Stimulated activated CD4-positive, alpha-beta T cell treated with anti-CD3 and anti-CD28 coated beads, Interleukin-12 subunit alpha, Interleukin-12 subunit beta, amount 100 ng/mL, for 48 hours (primary cell): ENCODE measurements around the gene RAD52.
A peak's percentile ranks its signal among the peaks of the same experiment; 100 is the strongest.
"Not testable (repeated sequence)": the region's sequence is repeated elsewhere in the genome, so short reads cannot be mapped to it uniquely, and the experiment has no call there.

Source experiments
- DNase-seq, 3 donors: peaks; one replicate each; pipeline ENCODE4 v3.0.0-alpha.2; 2020; ENCODE audit warnings: low read depth in 2 of 3, low spot score in 1 of 3

The RAD52 gene

GRCh38 chr12:968545-968944, 19.1 kb upstream of the RAD52 start:
- no peak for DNase-seq

GRCh38 chr12:967641-968040, 18.1 kb upstream of the RAD52 start:
- DNase-seq, result no peak

- DNase-seq, result no peak
Measured at GRCh38 chr12:966724-967123, 17.2 kb upstream of the RAD52 start.

GRCh38 chr12:958588-959123, 9.2 kb upstream of the RAD52 start:
- DNase-seq, result no peak

GRCh38 chr12:955939-956338, 6.4 kb upstream of the RAD52 start:
- DNase-seq, result no peak

- DNase-seq, result no peak
Measured at GRCh38 chr12:954741-955140, 5.2 kb upstream of the RAD52 start.

- peak in 2 of 3 donors; percentile 4 to 5 for DNase-seq
Measured at GRCh38 chr12:953776-954175, 4.3 kb upstream of the RAD52 start.

GRCh38 chr12:951176-951575, 1.7 kb upstream of the RAD52 start:
- no peak for DNase-seq

- DNase-seq, result no peak
Measured at GRCh38 chr12:948238-948637, 1.3 kb downstream of the RAD52 start.

GRCh38 chr12:946631-947030, 2.9 kb downstream of the RAD52 start:
- DNase-seq, result no peak

GRCh38 chr12:946212-946611, 3.3 kb downstream of the RAD52 start:
- no peak for DNase-seq

GRCh38 chr12:944211-944610, 5.3 kb downstream of the RAD52 start:
- no peak for DNase-seq

GRCh38 chr12:943051-943450, 6.4 kb downstream of the RAD52 start:
- DNase-seq, result no peak

GRCh38 chr12:938810-939209, 10.7 kb downstream of the RAD52 start:
- DNase-seq, result no peak

GRCh38 chr12:936377-937345, 12.8 kb downstream of the RAD52 start:
- DNase-seq, result no peak

GRCh38 chr12:935891-936290, 13.6 kb downstream of the RAD52 start:
- not testable (repeated sequence) for DNase-seq

- DNase-seq, result no peak
Measured at GRCh38 chr12:931591-931990, 17.9 kb downstream of the RAD52 start.

- no peak for DNase-seq
Measured at GRCh38 chr12:931060-931459, 18.4 kb downstream of the RAD52 start.

- no peak for DNase-seq
Measured at GRCh38 chr12:926641-927040, 22.9 kb downstream of the RAD52 start.

GRCh38 chr12:922285-922684, 27.2 kb downstream of the RAD52 start:
- no peak for DNase-seq

- no peak for DNase-seq
Measured at GRCh38 chr12:920676-921075, 28.8 kb downstream of the RAD52 start.

- DNase-seq, result no peak
Measured at GRCh38 chr12:916712-917445, 32.6 kb downstream of the RAD52 start.
